HL-60 (cell line): ENCODE results near the gene EXOSC10.

Experiments
- DNase-seq, 2 experiments: peaks; one replicate each; pipeline ENCODE4 v3.0.0-alpha.2; 2010 to 2020; ENCODE audit warnings: low read depth in 1 of 2, low spot score in 1 of 2
- H3K27ac ChIP-seq: fragments of 250-450 bp; sonication (Bioruptor Pico); replicated peaks from 2 replicates; pipeline ENCODE4 v1.5.1; 2020; ENCODE audit warnings: mild to moderate bottlenecking, moderate library complexity
- H3K27me3 ChIP-seq: fragments of 250-450 bp; sonication (Bioruptor Pico); 2 replicates; pipeline ENCODE4 v1.5.1; 2021; ENCODE audit warnings: mild to moderate bottlenecking, moderate library complexity; ENCODE audit not compliant: insufficient read depth, poor library complexity, severe bottlenecking
- H3K4me3 ChIP-seq: replicated peaks from 2 replicates; pipeline ENCODE4 v1.5.1; 2011; ENCODE audit warnings: mild to moderate bottlenecking, control low read depth, low read length; ENCODE audit not compliant: insufficient read depth
- CTCF ChIP-seq: IDR thresholded peaks from one replicate; pipeline ENCODE4 v1.5.1; 2011; ENCODE audit warnings: low read length, control low read depth, inconsistent platforms; ENCODE audit not compliant: insufficient read depth
- GABPA ChIP-seq: IDR thresholded peaks from 2 replicates; pipeline ENCODE4 v1.6.1; 2012; ENCODE audit warnings: low read depth
- POLR2AphosphoS5 ChIP-seq: IDR thresholded peaks from 2 replicates; pipeline ENCODE4 v1.6.1; 2012; ENCODE audit warnings: low read depth
- REST ChIP-seq: IDR thresholded peaks from 2 replicates; pipeline ENCODE4 v1.6.1; 2012; ENCODE audit warnings: low read depth; ENCODE audit not compliant: insufficient replicate concordance
- SPI1 ChIP-seq: IDR thresholded peaks from 2 replicates; pipeline ENCODE4 v1.6.1; 2012; ENCODE audit warnings: low read depth, mild to moderate bottlenecking, borderline replicate concordance

EXOSC10 gene

DNA sequence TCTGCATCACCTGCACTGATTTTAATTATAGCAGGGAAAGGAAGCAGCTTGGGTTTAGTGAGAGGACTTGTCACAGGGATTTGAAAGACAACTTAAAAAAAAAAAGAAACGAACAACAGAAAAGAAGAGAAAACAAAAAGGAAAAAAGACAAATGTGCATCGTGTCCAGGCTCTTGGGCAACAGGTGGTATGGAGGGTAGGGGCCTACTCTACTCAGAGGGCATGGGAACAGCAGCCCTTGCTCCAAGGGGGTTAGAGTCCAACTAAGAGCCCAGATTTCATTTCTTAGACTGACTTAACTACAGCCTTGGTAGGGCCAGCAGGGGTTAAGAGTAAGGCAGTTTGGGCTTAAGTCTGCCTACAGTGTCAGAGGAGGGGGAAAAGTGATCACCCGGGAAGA is 15.3 kb upstream of the EXOSC10 start:
- no peak overlapping the region for H3K27ac ChIP-seq
- no peak overlapping the region for H3K4me3 ChIP-seq
- DNase-seq, result no peak
- no peak for TF ChIP-seq GABPA
- TF ChIP-seq POLR2AphosphoS5, result no peak
- no peak for TF ChIP-seq CTCF
- TF ChIP-seq SPI1, result no peak
- no peak for TF ChIP-seq REST
- H3K27me3 ChIP-seq, result no peaks in the 10 kb centered on the region

GRCh38 chr1:11109047-11109760 is 9.5 kb upstream of the EXOSC10 start:
- Histone ChIP-seq H3K27ac (no peak overlapping the region), H3K27me3 (no peaks in the 10 kb centered on the region), H3K4me3 (no peak overlapping the region)
- no peak for TF ChIP-seq POLR2AphosphoS5
- TF ChIP-seq GABPA, result no peak
- TF ChIP-seq CTCF, result no peak
- no peak for TF ChIP-seq SPI1
- no peak for TF ChIP-seq REST
- DNase-seq, result no peak

GRCh38 chr1:11107599-11107998 is 7.9 kb upstream of the EXOSC10 start:
- no peak for DNase-seq
- Histone ChIP-seq H3K4me3 (no peak overlapping the region), H3K27me3 (no peaks in the 10 kb centered on the region), H3K27ac (no peak overlapping the region)
- TF ChIP-seq SPI1 (no peak), CTCF (no peak), POLR2AphosphoS5 (no peak), GABPA (no peak)

- H3K27ac ChIP-seq, result no peak overlapping the region
- H3K27me3 ChIP-seq, result no peaks in the 10 kb centered on the region
- TF ChIP-seq CTCF (no peak), POLR2AphosphoS5 (no peak), GABPA (no peak), REST (no peak), SPI1 (no peak)
- no peak for DNase-seq
- H3K4me3 ChIP-seq, result no peak overlapping the region
Measured at GRCh38 chr1:11105586-11105985, 5.9 kb upstream of the EXOSC10 start.
